ENCODE data around the gene CFAP107. TPM values are rescaled to one million over a fixed set of nuclear protein-coding genes. Genes with fewer than 3 reads are reported as not detected.

The CFAP107 gene
- polyA plus RNA-seq, 1 donor from 2014 or later, result not detected

- Histone ChIP-seq H3K79me2 (replicated peaks; ENCODE audit: insufficient read depth, low read length) (no peaks in the 10 kb centered on the region), H3F3A (ENCODE audit: insufficient read depth, low read length, poor library complexity, severe bottlenecking) (no peaks in the 10 kb centered on the region), H3K9ac (ENCODE audit: low read length) (no peak overlapping the region), H3K36me3 (ENCODE audit: insufficient read depth, low read length) (no peaks in the 10 kb centered on the region), H3K4me3 (ENCODE audit: low read length) (no peak overlapping the region), H3K9me3 (ENCODE audit: low read length) (no peaks in the 10 kb centered on the region), H4K20me1 (ENCODE audit: insufficient read depth) (no peaks in the 10 kb centered on the region), H2AFZ (ENCODE audit: low read depth, low read length) (no peak overlapping the region), H3K9me2 (ENCODE audit: insufficient read depth, low read length) (no peaks in the 10 kb centered on the region), H3K27ac (ENCODE audit: low read length) (no peak overlapping the region), H3K4me2 (ENCODE audit: low read length) (no peak overlapping the region), H3K27me3 (ENCODE audit: insufficient read depth, low read depth, low read length) (no peaks in the 10 kb centered on the region)
- TF ChIP-seq SMC3 (conservative IDR thresholded peaks at IDR 0.05; ENCODE audit: poor library complexity), result no peak
- TF ChIP-seq MXI1 (conservative IDR thresholded peaks at IDR 0.05; ENCODE audit: poor library complexity, severe bottlenecking), result no peak
- TF ChIP-seq POLR2AphosphoS5 (IDR thresholded peaks at IDR 0.05), result no peak
- TF ChIP-seq EP300 (conservative IDR thresholded peaks at IDR 0.05; ENCODE audit: poor library complexity, severe bottlenecking), result no peak
- no peak for TF ChIP-seq TAF1 (IDR thresholded peaks at IDR 0.05; ENCODE audit: low read depth)
- TF ChIP-seq RAD21 (conservative IDR thresholded peaks at IDR 0.05), result no peak
- TF ChIP-seq CTCF (IDR thresholded peaks at IDR 0.05; ENCODE audit: poor library complexity, severe bottlenecking), result no peak
- TF ChIP-seq REST (IDR thresholded peaks at IDR 0.05; ENCODE audit: borderline replicate concordance), result no peak
- no peak for TF ChIP-seq EZH2 (IDR thresholded peaks at IDR 0.05; ENCODE audit: borderline replicate concordance, insufficient read depth, low read length, poor library complexity, severe bottlenecking)
These were observed 24.0 kb downstream of the CFAP107 start for GRCh38 chr1:12769976-12770505.

- Histone ChIP-seq H3K27me3 (ENCODE audit: insufficient read depth, low read depth, low read length) (no peaks in the 10 kb centered on the region), H3K9me3 (ENCODE audit: low read length) (no peaks in the 10 kb centered on the region), H3K36me3 (ENCODE audit: insufficient read depth, low read length) (no peaks in the 10 kb centered on the region), H3K9me2 (ENCODE audit: insufficient read depth, low read length) (no peaks in the 10 kb centered on the region), H3K79me2 (replicated peaks; ENCODE audit: insufficient read depth, low read length) (no peaks in the 10 kb centered on the region), H3K4me2 (ENCODE audit: low read length) (no peak overlapping the region), H3K27ac (ENCODE audit: low read length) (no peak overlapping the region), H3K4me3 (ENCODE audit: low read length) (no peak overlapping the region), H4K20me1 (ENCODE audit: insufficient read depth) (no peaks in the 10 kb centered on the region), H2AFZ (ENCODE audit: low read depth, low read length) (no peak overlapping the region), H3F3A (ENCODE audit: insufficient read depth, low read length, poor library complexity, severe bottlenecking) (no peaks in the 10 kb centered on the region), H3K9ac (ENCODE audit: low read length) (no peak overlapping the region)
- TF ChIP-seq SMC3 (conservative IDR thresholded peaks at IDR 0.05; ENCODE audit: poor library complexity) (no peak), MXI1 (conservative IDR thresholded peaks at IDR 0.05; ENCODE audit: poor library complexity, severe bottlenecking) (no peak), EP300 (conservative IDR thresholded peaks at IDR 0.05; ENCODE audit: poor library complexity, severe bottlenecking) (no peak), REST (IDR thresholded peaks at IDR 0.05; ENCODE audit: borderline replicate concordance) (no peak), RAD21 (conservative IDR thresholded peaks at IDR 0.05) (no peak), CTCF (IDR thresholded peaks at IDR 0.05; ENCODE audit: poor library complexity, severe bottlenecking) (no peak), POLR2AphosphoS5 (IDR thresholded peaks at IDR 0.05) (no peak)
These were observed 24.6 kb downstream of the CFAP107 start for GRCh38 chr1:12770620-12771019.

Data from neural cell (in vitro differentiated cells).